Chondrocyte (in vitro differentiated cells): ENCODE measurements around the gene TMEM175. TPM values are rescaled to one million over a fixed set of nuclear protein-coding genes. Genes with fewer than 3 reads are reported as not detected.
"Not testable (repeated sequence)": the region's sequence is repeated elsewhere in the genome, so short reads cannot be mapped to it uniquely, and the experiment has no call there.

Source experiments
- DNase-seq: peaks from one replicate; pipeline ENCODE4 v3.0.0; 2021; ENCODE audit warnings: mixed read lengths, low spot score
- H3K27ac Mint-ChIP-seq: one replicate; pipeline ENCODE4 v1.8.0; 2021; ENCODE audit warnings: mild to moderate bottlenecking, moderate library complexity, mixed read lengths; ENCODE audit not compliant: unreplicated experiment
- H3K27me3 Mint-ChIP-seq: 2 replicates; pipeline ENCODE4 v1.8.0; 2021; ENCODE audit warnings: low read depth, mixed read lengths
- H3K36me3 Mint-ChIP-seq: 2 replicates; pipeline ENCODE4 v1.8.0; 2021; ENCODE audit warnings: low read depth, mixed read lengths
- H3K4me1 Mint-ChIP-seq: 2 replicates; pipeline ENCODE4 v1.8.0; 2021; ENCODE audit warnings: low read depth, mild to moderate bottlenecking, mixed read lengths
- H3K4me3 Mint-ChIP-seq: one replicate; pipeline ENCODE4 v1.8.0; 2021; ENCODE audit warnings: mild to moderate bottlenecking, moderate library complexity, mixed read lengths; ENCODE audit not compliant: unreplicated experiment
- H3K9me3 Mint-ChIP-seq: 2 replicates; pipeline ENCODE4 v1.8.0; 2021; ENCODE audit warnings: low read depth, mixed read lengths
- CTCF ChIP-seq: fragments of 200-600 bp; sonication (generic); IDR thresholded peaks from 2 replicates; pipeline ENCODE4 v1.5.0; 2021; ENCODE audit warnings: antibody characterized with exemption, mild to moderate bottlenecking, moderate library complexity
- total RNA-seq: library from RNA; stranded (reverse); gene quantifications from 3 replicates; pipeline ENCODE4 v1.2.1, GENCODE V29; 2021

Gene TMEM175
- total RNA-seq, 1 donor from 2014 or later, result 26.1 TPM

- Mint-ChIP-seq H3K27me3 (no peaks in the 10 kb centered on the region), H3K9me3 (no peaks in the 10 kb centered on the region), H3K4me3 (peak overlapping the region; percentile 59), H3K36me3 (no peaks in the 10 kb centered on the region), H3K4me1 (peaks cover 7% of the 10 kb centered on the region), H3K27ac (no peak overlapping the region)
- TF ChIP-seq CTCF, result no peak
- no peak for DNase-seq
Observed at GRCh38 chr4:971666-972500, 39.6 kb downstream of the TMEM175 start.

GRCh38 chr4:972651-973424 is 40.6 kb downstream of the TMEM175 start:
- H3K4me1 Mint-ChIP-seq, result peaks cover 7% of the 10 kb centered on the region
- no peak for TF ChIP-seq CTCF
- peak overlapping the region; percentile 59 for H3K4me3 Mint-ChIP-seq
- H3K27ac Mint-ChIP-seq, result no peak overlapping the region
- no peaks in the 10 kb centered on the region for H3K9me3 Mint-ChIP-seq
- no peaks in the 10 kb centered on the region for H3K36me3 Mint-ChIP-seq
- DNase-seq, result no peak
- H3K27me3 Mint-ChIP-seq, result no peaks in the 10 kb centered on the region

- H3K36me3 Mint-ChIP-seq, result no peaks in the 10 kb centered on the region
- no peaks in the 10 kb centered on the region for H3K9me3 Mint-ChIP-seq
- peaks cover 7% of the 10 kb centered on the region for H3K4me1 Mint-ChIP-seq
- peak within 1 kb of the TSS; percentile 59 for H3K4me3 Mint-ChIP-seq
- TF ChIP-seq CTCF, result no peak
- no peak for DNase-seq
- no peaks in the 10 kb centered on the region for H3K27me3 Mint-ChIP-seq
- H3K27ac Mint-ChIP-seq, result no peak within 1 kb of the TSS
Observed at GRCh38 chr4:973431-974397, 41.5 kb downstream of the TMEM175 start, which contains the start of gene DGKQ. Gene DGKQ (minus strand): TSS chr4:973569. CDS start chr4:973482, 87 bp downstream.

- no peaks in the 10 kb centered on the region for H3K9me3 Mint-ChIP-seq
- H3K36me3 Mint-ChIP-seq, result no peaks in the 10 kb centered on the region
- no peak for TF ChIP-seq CTCF
- H3K27ac Mint-ChIP-seq, result no peak overlapping the region
- no peaks in the 10 kb centered on the region for H3K27me3 Mint-ChIP-seq
- H3K4me3 Mint-ChIP-seq, result no peak overlapping the region
- no peak for DNase-seq
- H3K4me1 Mint-ChIP-seq, result peaks cover 15% of the 10 kb centered on the region
Observed at GRCh38 chr4:974668-975067, 42.4 kb downstream of the TMEM175 start.

GRCh38 chr4:976016-976415 is 43.8 kb downstream of the TMEM175 start:
- H3K27me3 Mint-ChIP-seq, H3K4me3 Mint-ChIP-seq, H3K9me3 Mint-ChIP-seq, H3K36me3 Mint-ChIP-seq, H3K27ac Mint-ChIP-seq, DNase-seq: not testable (repeated sequence)
- peaks cover 15% of the 10 kb centered on the region for H3K4me1 Mint-ChIP-seq
